Measurements from ENCODE around the gene THYN1.
A peak's percentile ranks its signal among the peaks of the same experiment; 100 is the strongest.
"Not testable (repeated sequence)": the region's sequence is repeated elsewhere in the genome, so short reads cannot be mapped to it uniquely, and the experiment has no call there.

Gene THYN1

DNA sequence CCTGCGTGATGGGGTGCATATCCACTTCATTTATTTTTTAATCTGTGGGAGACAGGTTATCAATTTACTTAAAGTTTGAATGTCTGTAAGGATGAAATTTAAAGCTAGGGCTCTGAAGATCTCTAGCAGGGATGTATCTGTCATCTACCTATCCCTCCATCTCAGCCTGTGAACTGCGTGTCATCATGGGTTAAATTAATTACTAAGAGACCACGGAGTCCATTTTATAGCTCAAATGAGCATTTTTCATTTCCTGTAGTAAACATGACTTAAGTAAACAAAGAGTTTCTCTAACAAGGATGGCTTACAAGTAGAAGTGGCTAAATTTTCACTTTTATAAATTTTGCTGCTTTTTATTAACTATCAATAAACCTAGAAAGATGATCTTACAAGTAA, 20.2 kb upstream of the THYN1 start:
- DNase-seq: no peak

DNA sequence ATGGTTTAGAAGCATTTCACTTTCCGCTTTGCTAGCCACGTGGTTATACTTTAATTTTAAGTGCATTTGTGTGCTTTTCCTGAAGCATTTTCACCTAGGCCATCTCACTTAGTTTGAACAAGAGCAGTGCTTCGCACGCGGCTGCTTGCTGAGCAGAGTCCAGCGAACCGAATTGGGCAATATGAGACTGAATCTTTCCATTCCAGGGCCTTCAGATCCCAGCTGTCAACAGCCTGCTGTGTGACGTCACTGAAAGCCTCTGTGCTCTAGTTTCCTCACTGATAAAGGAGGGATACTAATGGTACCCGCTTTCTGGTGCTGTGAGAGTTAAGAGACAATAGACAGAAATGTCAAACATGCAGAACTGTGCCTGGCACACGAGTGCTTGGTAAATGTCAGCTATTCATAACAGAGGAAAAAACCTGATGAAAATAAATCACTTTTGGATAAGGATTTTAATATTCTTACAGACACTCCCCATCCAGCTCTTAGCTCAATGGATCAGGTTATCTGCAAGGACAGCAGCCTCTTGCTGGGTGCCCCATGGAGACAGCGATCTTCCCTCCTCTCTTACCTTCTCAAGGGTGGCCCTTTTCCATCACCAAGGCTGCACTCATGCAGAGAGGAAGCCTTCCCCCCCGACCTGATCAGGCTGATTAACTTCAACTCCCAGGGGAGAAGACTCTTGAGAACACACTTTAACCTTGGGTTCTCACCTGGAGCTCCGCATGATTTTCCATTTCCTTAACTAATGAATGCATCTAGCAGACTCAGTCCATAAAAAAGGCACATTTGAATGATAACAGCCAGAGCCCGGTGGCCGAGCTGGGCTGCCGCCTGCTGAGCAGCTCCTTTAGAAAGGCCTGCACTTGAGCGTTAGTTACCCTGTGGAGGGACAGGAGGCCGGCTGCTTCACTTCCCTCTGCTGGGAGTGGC, 19.5 kb upstream of the THYN1 start:
- DNase-seq: no peak

DNA sequence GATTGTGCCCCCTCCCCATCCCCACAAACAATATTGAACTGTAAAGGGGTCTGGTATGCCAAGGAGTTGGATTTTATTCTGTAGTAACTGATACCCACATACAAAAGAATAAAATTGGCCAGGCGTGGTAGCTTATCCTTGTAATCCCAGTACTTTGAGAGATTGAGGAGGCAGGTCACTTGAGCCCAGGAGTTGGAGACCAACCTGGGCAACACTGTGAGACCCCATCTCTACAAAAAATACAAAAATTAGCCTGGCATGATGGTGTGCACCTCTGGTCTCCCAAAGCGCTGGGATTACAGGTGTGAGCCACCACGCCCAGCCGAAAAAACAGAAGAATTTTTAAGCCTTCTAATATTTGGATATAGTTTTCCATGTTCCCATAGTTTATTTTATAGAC, 18.8 kb upstream of the THYN1 start:
- no peak for DNase-seq

DNA sequence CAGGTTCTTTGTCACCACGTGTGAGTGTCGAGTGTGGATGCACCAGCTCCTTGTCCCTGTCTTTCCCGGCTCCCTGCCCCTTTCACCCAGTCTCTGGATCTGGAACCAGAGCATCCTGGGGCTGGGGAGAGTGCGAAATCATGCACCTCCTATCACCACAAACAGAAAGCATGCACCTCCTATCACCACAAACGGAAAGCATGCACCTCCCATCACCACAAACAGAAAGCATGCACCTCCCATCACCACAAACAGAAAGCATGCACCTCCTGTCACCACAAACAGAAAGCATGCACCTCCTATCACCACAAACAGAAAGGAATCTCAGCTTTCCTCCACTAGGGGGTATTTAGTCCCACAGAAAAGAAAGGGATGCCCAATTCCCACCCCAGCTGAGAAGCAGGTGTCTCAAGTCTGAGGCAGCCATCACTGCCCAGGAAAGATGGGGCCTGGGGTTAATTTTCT, 17.1 kb upstream of the THYN1 start:
- peak; percentile 45 for DNase-seq

DNA sequence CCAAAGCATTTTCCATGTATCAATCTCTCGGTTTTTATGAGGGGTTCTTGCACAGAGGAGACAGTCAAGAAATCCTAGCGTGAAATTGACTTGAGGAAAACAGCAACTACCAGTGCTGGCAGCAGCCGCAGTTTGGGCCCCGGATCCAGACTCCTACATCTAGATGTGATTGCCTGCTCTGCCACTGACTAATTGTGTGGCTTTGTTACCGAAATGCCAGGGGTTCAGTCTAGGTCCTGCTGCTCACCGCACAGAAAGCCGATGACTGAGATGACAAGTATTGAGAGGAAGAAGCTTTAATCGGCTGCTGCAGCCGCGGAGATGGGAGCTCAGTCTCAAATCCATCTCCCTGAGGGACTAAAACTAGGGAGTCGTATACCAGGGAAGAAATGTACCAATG, 14.8 kb upstream of the THYN1 start:
- no peak for DNase-seq

DNA sequence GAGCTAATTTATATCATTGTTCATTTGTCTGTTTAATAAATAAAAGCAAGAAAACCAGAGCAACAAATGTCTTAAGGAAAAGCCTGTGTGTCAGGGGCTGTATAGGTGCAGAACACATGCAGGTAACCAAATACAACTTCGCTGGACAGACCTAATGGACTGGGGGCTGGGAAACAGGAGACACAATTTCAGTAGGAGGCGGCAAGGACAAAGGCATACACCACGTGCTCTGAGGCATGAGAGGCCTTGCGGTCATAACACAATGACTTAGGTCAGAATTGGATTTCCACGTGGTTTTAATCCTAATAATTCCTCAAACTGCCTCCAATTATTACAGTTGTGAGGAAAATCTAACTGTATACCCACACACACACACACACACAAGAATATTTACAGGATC, 14.3 kb upstream of the THYN1 start:
- no peak for DNase-seq

DNA sequence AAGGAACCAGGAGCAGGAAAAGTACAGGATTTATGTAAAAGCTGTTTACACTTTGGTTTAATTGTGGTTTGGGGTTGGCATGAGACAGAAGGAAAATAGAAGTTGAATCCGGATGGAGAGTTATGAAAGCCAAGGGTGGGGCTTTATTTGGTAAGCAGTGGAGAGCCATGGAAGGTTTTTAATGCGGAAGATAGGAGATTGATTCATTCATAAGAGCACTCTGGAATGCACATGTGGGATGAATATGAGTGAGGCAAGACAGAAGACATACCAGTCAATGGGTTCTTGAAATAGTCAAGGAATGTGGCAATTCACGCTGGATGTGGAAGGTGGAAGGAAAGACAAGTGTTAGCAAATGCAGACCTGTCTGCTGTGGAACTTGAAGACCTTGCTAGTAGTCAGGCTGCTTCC, 13.7 kb upstream of the THYN1 start:
- DNase-seq: no peak

DNA sequence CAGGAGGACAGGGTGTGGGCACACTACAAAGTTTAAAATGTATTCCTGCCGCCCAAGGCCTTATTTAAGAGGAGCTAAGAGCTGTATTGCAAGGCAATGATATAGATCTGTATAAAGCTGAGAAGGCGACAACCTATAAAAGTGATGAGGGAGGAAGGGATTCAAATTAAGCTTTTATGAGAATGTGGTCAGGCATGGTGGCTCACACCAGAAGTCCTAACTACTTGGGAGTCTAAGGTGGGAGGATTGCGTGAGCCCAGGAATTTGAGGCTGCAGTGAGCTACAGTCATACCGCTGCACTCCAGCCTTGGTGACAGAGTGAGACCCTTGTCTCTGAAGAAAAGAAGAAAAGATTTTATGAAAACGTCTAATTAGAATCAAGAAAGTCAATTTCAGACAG, 13.3 kb upstream of the THYN1 start:
- no peak for DNase-seq

DNA sequence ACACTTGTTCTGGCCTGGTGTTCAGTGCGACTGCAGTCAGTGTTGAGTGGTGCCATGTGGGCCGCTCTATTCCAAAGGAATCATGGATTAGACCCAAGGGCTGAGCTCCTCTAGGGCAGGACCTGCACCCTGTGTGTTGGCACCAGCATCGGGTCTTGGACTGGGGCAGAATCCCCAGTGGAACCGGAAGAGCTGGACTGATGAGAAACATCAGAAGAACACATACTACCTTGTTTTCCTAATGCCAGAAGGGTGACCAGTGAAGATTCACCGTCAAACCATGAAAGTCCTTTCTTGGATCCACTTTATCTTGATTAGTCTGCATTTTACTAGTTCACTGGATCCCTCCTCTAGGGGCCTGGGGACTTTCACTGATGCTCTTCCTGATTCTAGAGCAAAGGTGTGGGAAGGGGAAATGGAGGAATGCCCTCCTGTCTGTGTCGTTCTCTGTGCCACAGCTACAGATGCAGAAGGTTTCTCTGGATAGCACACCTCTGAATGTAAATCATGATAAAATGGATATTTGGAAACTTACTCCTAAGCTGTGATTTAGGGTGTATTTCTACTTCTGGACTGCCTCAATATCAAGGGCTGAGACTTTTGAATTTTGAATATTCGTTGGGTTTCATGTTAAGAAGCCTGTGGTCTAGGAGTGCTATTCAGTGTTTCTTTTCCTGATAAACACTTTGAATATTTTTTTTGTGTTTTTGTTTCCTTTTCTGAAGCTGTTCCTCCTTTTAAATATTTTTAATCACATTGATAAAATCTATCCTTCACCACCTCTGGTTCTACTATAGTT, 12.0 kb upstream of the THYN1 start:
- DNase-seq: no peak

DNA sequence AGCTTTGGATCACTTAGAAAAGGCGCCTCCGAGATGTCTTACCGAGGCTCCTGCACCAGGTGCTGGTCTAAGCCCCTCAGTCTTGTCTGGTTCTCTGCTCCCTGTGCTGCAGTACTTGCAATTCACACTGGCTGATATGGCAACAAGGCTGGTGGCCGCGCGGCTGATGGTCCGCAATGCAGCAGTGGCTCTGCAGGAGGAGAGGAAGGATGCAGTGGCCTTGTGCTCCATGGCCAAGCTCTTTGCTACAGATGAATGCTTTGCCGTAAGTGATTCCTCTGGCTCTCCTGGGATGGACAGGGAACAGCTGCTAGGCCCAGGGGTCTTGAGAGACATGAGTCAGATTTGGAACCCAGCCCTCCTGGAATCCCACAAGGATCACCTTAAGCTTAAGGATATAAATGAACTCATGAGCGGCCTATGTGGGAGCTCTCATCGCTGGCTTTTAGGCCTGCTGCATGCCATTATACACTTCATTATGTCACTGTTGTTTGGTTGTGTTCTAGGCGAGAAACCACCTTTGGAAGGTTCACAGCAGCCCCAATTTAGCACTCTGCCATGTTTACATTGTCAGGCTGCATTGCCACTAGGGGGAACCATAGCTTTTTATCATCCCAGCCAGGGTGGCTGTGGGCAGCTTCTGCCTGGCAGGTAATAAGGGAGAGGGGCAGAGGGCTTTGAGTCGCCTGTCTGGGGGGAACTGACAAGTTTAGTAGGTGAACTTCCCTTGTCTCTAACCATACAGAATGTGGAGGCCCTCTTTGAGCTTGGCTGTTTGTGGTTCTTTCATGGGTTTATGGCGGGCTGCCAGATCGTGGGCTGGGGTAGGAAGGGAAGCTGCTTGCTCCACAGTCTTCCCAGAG, 8.7 kb upstream of the THYN1 start:
- peak; percentile 25 for DNase-seq

DNA sequence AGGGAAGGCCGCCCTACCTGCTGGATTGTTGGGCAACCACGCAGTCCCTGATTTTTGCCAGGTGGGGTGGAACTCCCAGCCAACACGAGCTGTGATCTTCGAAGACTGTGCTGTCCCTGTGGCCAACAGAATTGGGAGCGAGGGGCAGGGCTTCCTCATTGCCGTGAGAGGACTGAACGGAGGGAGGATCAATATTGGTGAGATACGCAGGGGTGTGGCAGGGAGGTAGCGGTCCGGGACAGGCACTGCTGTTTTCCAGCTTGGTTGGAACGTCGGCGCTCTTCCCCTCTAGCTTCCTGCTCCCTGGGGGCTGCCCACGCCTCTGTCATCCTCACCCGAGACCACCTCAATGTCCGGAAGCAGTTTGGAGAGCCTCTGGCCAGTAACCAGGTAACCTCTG, 7.8 kb upstream of the THYN1 start:
- no peak for DNase-seq

DNA sequence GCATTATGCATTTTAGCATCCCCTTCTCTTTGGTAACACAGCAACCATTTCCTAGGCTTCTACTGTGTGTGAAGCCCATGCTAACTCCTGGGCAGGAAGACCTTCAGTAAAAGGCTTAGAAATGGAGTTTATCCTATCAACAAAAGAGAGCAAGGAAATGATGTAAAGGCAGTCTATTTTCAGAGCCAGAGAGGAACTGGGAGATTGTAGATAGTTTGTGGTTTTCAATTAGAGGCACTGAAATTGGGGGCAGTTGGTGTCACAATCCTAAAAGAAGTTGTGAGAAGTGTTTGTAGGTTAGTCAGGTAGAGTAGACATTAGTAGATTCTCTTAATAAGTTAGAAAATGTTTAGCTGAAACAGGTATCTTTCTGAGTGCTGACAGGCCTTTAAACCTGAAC, 7.4 kb upstream of the THYN1 start:
- no peak for DNase-seq

DNA sequence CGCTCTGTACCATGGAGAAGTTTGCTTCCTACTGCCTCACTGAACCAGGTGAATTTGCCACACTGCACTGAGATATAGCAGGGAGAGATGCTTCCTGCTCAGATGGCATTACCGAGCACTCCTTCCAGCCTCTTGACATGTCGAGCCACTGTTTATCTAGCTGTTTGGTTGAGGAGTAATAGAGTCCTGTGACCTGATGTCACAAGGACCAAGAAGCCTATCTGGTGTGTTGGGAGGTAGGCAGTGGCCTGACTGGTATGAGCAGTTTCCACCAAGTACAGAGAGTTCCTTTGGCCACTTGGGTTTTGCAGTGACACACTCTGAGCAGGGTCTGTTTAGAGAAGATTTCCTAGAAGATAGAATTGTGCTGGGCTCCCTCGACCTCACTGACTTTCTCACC, 5.4 kb upstream of the THYN1 start:
- DNase-seq: no peak

DNA sequence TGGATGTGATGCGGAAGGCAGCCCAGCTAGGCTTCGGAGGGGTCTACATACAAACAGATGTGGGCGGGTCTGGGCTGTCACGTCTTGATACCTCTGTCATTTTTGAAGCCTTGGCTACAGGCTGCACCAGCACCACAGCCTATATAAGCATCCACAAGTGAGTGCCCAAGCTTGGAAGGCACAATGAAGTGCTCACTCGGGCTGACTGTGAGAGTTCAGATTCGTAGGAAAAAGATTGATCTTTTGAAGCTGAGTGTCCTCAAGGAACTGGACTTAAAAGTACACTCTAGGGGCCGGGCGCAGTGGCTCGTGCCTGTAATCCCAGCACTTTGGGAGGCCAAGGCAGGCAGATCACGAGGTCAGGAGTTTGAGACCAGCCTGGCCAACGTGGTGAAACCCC, 3.9 kb upstream of the THYN1 start:
- DNase-seq: no peak

DNA sequence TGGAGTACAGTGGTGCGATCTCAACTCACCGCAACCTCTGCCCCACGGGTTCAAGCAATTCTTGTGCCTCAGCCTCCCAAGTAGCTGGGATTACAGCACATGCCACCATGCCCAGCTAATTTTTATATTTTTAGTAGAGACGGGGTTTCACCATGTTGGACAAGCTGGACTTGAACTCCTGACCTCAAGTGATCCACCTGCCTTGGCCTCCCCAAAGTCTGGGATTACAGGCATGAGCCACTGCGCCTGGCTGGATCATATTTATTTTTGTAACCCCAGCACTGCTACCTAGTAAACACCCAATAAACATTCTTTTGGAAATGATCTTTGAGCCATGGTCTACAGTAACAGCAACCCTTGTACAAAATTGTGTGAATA, 2.0 kb upstream of the THYN1 start:
- DNase-seq: not testable (repeated sequence)

DNA sequence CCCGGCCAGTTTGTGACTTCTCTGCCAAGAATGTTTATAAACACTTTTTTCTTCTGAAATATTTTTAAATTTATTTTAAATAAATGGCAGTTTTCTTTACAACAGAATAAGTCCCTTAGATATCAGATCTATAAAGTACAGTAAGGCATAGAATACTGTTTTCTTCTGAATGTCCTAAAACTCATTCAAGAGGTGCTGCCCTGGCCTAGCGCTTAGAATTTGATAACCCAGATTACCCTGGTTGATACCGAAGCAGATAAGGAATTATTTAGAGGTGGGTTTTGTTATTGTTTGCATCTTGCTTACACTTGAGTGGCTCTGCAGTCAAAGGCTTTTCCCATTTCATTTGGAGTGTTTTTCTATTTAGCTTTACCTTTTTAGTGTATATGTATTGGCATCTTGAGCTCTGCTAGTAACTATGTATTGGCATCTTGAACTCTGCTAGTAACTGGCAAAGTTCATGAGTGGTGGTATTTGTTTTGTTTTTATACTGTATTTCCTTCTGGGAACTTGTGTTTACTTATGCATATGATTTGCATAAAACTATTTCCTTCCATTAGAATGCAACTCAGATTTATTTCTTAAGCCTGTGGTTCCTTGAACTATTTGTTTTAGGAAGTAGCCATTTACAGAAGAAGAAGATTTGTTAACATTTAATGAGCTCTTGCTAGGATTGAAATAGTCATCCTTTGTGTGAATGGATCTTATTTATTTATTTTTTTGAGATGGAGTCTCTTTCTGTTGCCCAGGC, 1.5 kb upstream of the THYN1 start:
- no peak for DNase-seq

DNA sequence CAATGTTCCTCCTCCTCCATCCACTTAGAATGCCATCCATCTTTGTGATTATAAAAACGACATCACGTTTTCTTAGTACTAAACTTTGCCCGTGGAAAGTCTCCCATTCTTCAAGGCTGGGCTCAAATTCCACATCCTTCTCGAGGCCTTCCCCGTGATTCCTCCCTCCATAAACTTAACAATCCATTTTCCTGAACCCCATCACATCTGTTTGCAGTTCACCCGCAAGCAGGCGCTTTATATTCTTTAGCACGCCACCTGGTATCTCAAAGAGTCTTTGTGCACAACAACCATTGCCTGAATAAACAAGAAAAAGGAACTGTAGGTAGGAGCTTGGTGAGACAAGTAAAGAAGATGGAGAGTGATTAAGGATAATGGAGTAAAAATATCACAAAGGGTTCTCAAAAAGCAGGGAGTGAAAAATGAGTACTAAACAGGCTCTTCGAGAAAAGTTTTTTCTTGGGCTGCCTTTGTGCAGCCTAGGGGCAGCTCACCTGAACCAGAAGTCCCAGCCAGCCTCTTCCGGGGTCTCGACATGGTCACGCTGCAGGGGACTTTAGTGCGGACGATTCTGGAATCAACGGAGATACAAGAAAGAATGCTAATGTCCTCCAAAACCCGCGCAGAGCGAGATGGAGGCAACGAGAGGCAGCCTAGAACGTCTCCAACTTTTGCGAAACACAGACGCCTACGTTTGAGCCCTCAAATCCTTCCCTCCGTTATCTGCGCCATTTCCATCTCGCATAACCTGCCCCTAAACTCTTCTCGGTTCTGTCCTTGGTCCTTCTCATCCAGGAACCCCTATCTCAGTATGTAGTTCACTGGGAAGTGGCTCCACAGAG, 585 bp downstream of the THYN1 start:
- no peak for DNase-seq

DNA sequence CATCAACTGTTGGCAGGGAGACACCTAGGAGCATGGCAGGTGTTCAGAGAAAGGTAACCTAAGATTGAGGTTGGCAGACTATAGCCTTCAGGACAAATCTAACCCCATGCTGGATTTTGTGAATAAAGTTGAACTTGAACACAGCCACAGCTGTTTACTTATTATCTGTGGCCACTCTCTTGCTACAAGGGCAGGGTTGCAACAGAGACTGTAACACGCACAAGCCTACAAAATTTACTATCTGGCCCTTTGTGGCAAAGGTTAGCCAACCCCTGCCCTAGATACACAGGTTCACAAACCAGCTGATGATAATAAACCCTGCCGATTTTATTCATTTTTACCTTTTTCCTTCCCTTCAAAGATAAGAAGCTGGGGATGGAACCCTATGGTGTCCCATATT, 2.5 kb downstream of the THYN1 start:
- no peak for DNase-seq

DNA sequence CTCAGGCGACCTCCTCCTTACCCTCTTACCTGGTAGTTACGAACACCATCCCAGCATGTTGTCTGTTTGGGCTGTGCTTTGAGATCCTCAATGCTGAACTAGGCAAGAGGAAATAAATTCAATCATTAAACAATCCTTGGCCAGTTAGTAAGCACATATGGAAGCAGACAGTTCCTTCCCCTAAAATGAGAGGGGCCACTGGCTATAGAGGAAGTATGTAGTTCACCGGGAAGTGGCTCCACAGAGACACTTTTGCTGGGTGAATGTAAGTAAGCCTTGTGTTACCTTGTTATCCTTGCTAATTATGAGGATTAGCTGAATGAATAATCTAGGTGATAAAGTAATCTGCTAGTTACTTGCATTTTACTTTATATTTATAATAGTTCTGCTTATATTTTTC, 2.9 kb downstream of the THYN1 start:
- no peak for DNase-seq

DNA sequence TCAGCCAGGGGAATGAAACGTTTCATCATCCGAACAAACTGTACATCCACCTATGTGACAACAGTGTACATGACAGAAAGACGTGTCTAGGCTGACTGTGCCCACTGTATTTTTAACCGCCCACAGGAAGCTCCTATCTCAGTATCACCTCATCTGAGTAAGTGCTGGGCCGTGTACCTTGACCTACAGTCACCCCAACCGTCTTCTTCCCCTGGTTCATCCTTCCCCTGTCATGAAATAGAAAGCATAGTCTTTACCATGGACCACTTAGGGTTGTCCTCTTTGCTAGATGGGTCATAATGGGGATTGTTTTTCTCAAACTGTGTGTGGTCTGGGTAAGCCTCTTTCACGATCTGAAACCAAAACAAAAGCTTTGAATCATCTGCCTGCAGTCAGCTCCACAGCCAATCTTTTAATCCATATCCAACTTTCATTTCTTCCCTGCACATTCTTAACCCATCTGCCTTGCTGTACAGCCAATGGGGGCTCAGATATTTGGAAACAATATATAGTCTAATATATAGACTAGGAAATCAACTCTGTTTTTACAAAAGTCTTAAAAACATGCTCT, 4.2 kb downstream of the THYN1 start:
- no peak for DNase-seq

DNA sequence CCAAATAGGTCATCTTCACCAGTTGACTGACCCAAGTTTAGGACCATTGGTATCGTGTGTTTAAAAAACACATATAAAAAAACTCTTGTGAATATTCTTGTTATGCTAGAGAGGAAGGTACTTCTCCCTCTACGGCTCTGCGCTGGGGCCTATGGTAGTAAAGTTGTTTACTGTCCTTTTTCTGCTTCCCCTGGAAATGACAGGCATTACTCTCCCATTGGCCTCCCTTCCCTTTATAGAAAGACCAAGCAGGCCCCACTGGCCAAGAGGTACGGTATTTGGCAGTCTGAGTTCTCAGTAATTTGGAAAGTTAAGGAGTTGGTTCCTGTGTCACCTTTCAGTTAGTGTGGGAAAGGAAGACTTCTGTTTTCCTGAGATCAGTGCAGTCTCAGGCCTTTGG, 6.5 kb downstream of the THYN1 start:
- no peak for DNase-seq
